GM18499 (cell line): ENCODE measurements around the gene ARPC1B.

Experiments used
- ATAC-seq: cut with Tn5 transposase; IDR thresholded peaks from one replicate; pipeline ENCODE4 v1.9.1; 2021; ENCODE audit warnings: moderate number of reproducible peaks; ENCODE audit not compliant: insufficient read depth, unreplicated experiment

The ARPC1B gene

DNA sequence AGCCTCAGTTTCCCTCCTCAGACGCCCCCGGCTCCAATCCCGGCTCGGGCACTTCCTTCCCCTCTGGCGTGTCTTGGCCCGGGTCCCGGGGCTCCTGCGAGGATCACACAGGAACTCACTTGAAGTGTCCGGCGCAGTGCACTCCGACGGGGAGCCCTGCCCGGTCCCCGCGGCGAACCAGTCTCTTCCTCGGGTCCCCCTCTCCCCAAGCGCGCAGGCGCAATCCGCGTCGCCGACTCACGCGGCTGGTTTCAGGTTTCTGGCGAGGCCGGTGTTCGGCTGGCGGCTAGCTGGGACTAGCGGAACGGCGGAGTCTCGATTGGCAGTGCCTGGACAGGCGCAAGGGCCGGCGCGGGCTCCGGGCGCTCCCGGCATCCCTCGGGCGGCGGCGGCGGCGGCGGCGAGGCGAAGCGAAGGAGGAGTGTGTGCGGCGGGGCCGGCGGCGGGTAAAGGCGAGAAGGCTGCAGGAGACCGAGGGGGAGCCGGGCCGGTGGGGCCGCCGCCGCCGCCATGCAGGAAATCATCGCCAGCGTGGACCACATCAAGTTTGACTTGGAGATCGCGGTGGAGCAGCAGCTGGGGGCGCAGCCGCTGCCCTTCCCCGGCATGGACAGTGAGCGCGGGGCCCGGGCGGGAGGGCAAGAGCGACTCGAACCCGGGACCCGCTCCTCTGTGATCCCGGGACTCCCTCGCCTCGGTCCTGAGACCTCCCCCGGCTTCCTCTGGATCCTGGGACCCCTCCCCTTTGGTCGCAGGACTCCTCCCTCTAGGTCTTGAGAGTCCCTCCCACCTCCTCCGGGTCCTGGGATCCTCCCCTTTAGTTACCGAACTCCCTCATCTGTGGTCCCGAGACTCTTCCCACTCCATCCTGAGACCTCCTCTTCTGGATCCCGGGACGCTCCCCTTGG is 64.3 kb downstream of the ARPC1B start, which contains the start of the genes CPSF4 and PTCD1:
Gene CPSF4 (plus strand): TSS at position 371 of the 908 bp plus-strand sequence. CDS start 140 bp downstream, at position 511.
Gene PTCD1 (minus strand): TSS at position 226 of the 908 bp plus-strand sequence. CDS start 3,556 bp downstream, outside the sequence.
- ATAC-seq, result peak; percentile 83

DNA sequence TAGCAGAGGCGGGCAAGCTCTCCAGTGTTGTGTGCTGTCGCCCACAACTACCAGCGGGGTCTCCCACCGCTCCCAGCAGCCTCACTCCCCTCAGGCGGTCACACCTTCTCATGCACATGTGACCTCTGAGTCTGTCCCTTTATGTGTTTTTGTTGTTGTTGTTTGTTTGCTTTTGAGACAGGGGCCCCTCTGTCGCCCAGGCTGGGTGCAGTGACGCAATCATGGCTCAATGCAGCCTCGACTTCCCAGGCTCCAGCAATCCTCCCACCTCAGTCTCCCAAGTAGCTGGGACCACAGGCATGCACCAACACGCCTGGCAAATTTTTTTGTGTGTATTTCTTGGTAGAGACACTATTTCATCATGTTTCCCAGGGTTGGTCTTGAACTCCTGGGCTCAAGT is 65.7 kb downstream of the ARPC1B start:
- no peak for ATAC-seq
